ENCODE data around the gene ATP8B1.

The ATP8B1 gene

DNA sequence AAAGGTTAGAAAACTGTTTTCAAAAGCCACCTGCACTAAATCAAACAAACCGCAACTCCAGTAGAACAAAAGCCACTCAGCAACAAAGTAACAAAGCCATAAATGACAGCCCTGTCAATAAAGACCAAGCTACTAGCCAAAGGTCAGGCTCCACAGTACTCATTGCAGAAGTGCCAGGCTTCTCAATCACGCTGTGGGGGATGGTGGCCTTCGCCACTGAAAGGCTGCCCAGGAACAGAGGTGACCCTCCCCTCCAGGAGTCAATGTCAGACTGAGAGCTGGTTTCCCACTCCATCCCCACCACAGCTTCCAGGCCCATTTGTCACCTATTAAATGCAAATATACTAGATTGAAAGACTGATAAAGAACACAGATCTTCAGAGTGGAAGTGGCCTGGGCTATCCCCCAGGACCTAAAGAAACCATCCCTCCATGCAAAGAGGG, 5.9 kb downstream of the ATP8B1 start:
- Histone ChIP-seq H3K23ac (ENCODE audit: low read length) (no peak overlapping the region), H3K18ac (ENCODE audit: low read length) (no peak overlapping the region), H3K79me1 (ENCODE audit: low read length) (peaks cover 2% of the 10 kb centered on the region), H3K4me2 (ENCODE audit: low read length) (no peak overlapping the region), H3K27me3 (ENCODE audit: insufficient read depth, low read length, poor library complexity) (peaks cover 3% of the 10 kb centered on the region), H3K27ac (ENCODE audit: low read depth, low read length) (no peak overlapping the region), H2BK15ac (replicated peaks; ENCODE audit: low read depth) (no peak overlapping the region), H4K5ac (ENCODE audit: low read length) (no peak overlapping the region), H3K79me2 (ENCODE audit: control insufficient read depth, insufficient read depth, low read length) (no peaks in the 10 kb centered on the region), H4K8ac (ENCODE audit: low read depth, low read length) (no peak overlapping the region), H3K4ac (ENCODE audit: low read depth, low read length) (no peak overlapping the region), H3K56ac (ENCODE audit: low read length) (no peak overlapping the region), H2AK5ac (ENCODE audit: low read length) (no peak overlapping the region), H2BK5ac (ENCODE audit: low read length) (no peak overlapping the region), H3K4me1 (ENCODE audit: control insufficient read depth, low read depth, low read length) (peaks cover 5% of the 10 kb centered on the region), H3K9ac (ENCODE audit: low read length) (no peak overlapping the region), H2BK120ac (ENCODE audit: low read depth, low read length) (no peak overlapping the region), H3K4me3 (ENCODE audit: low read length) (no peak overlapping the region), H3K36me3 (ENCODE audit: control insufficient read depth, insufficient read depth, low read length) (no peaks in the 10 kb centered on the region)
- no CpG with 5 or more reads among the region's 3 CpGs for WGBS (ENCODE audit: extremely low coverage, insufficient coverage, low lambda C conversion rate)
- DNase-seq, result peak; percentile 93

DNA sequence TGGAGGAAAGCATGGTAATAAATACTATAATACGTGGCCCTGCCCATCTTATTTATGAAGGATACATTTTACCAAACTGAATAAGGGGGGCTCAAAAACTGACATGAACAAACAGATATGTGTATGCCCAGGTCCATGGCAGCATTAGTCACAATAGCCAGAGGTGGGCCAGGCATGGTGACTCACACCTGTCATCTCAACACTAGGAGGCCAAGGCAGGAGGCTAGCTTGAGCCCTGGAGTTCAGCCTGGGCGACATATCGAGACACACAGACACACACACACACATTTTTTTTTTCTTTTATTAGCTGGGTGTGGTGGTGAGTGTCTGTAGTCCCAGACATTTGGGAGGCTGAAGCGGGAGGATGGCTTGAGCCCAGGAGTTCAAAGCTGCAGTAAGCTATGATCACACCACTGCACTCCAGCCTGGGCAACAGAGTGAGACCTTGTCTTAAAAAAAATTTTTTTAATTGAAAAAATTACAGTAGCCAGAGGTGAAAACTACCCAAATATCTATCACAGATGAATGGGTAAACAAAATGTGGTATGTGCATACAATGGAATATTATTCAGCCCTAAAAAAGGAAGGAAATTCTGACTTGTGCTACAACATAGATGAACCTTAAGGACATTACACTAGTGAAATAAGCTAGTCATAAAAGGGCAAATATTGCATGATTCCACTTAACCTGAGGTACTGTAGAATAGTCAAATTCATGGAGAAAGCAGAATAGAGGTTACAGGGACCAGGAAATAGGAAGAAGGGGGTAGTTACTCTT, 8.0 kb downstream of the ATP8B1 start:
- no peak overlapping the region for H3K23ac ChIP-seq (ENCODE audit: low read length)
- WGBS (ENCODE audit: extremely low coverage, insufficient coverage, low lambda C conversion rate), result no CpG with 5 or more reads among the region's 4 CpGs
- no peak overlapping the region for H2BK15ac ChIP-seq (replicated peaks; ENCODE audit: low read depth)
- H3K79me2 ChIP-seq (ENCODE audit: control insufficient read depth, insufficient read depth, low read length), result no peaks in the 10 kb centered on the region
- H4K8ac ChIP-seq (ENCODE audit: low read depth, low read length), result no peak overlapping the region
- DNase-seq, result no peak
- no peak overlapping the region for H3K4ac ChIP-seq (ENCODE audit: low read depth, low read length)
- H3K36me3 ChIP-seq (ENCODE audit: control insufficient read depth, insufficient read depth, low read length), result no peaks in the 10 kb centered on the region
- H3K56ac ChIP-seq (ENCODE audit: low read length), result no peak overlapping the region
- H3K27ac ChIP-seq (ENCODE audit: low read depth, low read length), result no peak overlapping the region
- H3K4me1 ChIP-seq (ENCODE audit: control insufficient read depth, low read depth, low read length), result peaks cover 2% of the 10 kb centered on the region
- no peak overlapping the region for H3K18ac ChIP-seq (ENCODE audit: low read length)
- no peak overlapping the region for H4K5ac ChIP-seq (ENCODE audit: low read length)
- no peaks in the 10 kb centered on the region for H3K27me3 ChIP-seq (ENCODE audit: insufficient read depth, low read length, poor library complexity)
- H3K79me1 ChIP-seq (ENCODE audit: low read length), result peaks cover 1% of the 10 kb centered on the region
- H2BK120ac ChIP-seq (ENCODE audit: low read depth, low read length), result no peak overlapping the region
- no peak overlapping the region for H3K9ac ChIP-seq (ENCODE audit: low read length)
- H2AK5ac ChIP-seq (ENCODE audit: low read length), result no peak overlapping the region
- no peak overlapping the region for H2BK5ac ChIP-seq (ENCODE audit: low read length)
- H3K4me3 ChIP-seq (ENCODE audit: low read length), result no peak overlapping the region
- no peak overlapping the region for H3K4me2 ChIP-seq (ENCODE audit: low read length)

DNA sequence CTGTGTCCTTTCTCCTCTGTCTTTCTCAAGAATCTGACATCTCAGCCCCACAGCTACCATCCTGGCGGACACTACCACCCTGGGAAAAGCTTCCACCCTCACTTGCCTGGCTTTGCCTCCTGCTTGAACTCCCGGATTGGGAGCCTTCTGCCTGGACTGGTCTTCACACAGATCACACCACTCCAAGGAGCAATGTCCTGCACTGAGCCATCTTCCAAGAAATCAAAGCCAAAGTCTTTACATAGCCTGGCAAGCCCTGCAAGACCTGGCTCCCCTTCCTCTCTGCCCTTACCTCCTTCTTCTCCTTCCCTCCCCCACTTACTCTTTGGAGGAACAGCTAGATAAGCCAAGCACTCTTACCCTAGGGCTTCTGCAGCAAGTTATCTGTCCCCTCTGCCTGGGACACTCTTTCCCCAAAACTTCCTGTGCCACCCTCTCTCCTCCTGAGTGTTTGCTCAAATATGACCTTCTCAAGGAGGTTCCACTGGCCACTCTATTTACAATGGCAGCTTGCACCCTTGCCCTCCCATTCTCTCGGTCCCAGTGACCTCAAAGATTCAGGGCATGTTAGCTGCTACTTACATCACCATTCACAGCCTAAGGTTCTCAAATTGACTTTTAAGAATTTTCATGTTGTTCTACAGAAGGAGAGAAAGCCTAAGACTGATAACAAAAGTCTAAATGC, 9.7 kb downstream of the ATP8B1 start:
- no peak overlapping the region for H3K4me2 ChIP-seq (ENCODE audit: low read length)
- peaks cover 1% of the 10 kb centered on the region for H3K79me1 ChIP-seq (ENCODE audit: low read length)
- peaks cover 2% of the 10 kb centered on the region for H3K4me1 ChIP-seq (ENCODE audit: control insufficient read depth, low read depth, low read length)
- no CpG with 5 or more reads among the region's 3 CpGs for WGBS (ENCODE audit: extremely low coverage, insufficient coverage, low lambda C conversion rate)
- no peak overlapping the region for H2AK5ac ChIP-seq (ENCODE audit: low read length)
- no peaks in the 10 kb centered on the region for H3K36me3 ChIP-seq (ENCODE audit: control insufficient read depth, insufficient read depth, low read length)
- H2BK5ac ChIP-seq (ENCODE audit: low read length), result no peak overlapping the region
- no peak overlapping the region for H2BK15ac ChIP-seq (replicated peaks; ENCODE audit: low read depth)
- no peaks in the 10 kb centered on the region for H3K79me2 ChIP-seq (ENCODE audit: control insufficient read depth, insufficient read depth, low read length)
- H3K4me3 ChIP-seq (ENCODE audit: low read length), result no peak overlapping the region
- H4K5ac ChIP-seq (ENCODE audit: low read length), result no peak overlapping the region
- no peak for DNase-seq
- no peak overlapping the region for H3K23ac ChIP-seq (ENCODE audit: low read length)
- H3K27me3 ChIP-seq (ENCODE audit: insufficient read depth, low read length, poor library complexity), result no peaks in the 10 kb centered on the region
- no peak overlapping the region for H3K18ac ChIP-seq (ENCODE audit: low read length)
- H3K4ac ChIP-seq (ENCODE audit: low read depth, low read length), result no peak overlapping the region
- no peak overlapping the region for H3K56ac ChIP-seq (ENCODE audit: low read length)
- no peak overlapping the region for H4K8ac ChIP-seq (ENCODE audit: low read depth, low read length)
- H3K27ac ChIP-seq (ENCODE audit: low read depth, low read length), result no peak overlapping the region
- no peak overlapping the region for H3K9ac ChIP-seq (ENCODE audit: low read length)
- no peak overlapping the region for H2BK120ac ChIP-seq (ENCODE audit: low read depth, low read length)

DNA sequence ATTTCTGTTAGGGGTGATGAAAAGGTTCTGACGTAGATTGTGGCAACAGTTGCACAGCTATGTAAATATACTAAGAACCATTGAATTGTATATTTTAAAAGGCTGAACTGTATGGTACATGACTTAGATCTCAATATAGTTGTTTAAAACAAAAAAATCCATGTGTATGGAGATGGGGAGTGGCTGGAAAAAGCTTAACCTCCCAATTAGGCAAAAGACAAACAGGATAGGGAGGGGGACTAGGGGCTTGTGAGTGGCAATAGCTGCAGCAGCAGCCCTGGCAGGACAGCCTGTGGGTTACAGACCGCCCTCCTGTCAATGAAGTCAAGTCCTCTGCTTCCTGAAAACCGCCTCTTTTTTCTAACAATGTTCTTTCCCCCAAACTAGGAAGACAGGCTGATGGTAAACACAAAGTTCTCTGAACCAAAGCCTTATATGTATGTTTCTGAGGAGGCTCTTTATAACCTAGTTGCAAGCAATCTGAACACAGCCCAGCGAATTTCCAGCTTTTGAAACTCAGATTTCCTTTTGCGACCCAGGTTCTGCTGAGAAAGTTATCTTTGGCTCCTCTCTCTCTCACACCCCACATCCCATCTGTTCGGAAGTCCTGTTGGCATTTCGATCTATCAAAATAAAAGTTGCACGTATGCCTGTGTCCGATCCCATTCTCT, 10.3 kb downstream of the ATP8B1 start:
- no CpG with 5 or more reads among the region's 9 CpGs for WGBS (ENCODE audit: extremely low coverage, insufficient coverage, low lambda C conversion rate)
- Histone ChIP-seq H3K79me2 (ENCODE audit: control insufficient read depth, insufficient read depth, low read length) (no peaks in the 10 kb centered on the region), H3K4me1 (ENCODE audit: control insufficient read depth, low read depth, low read length) (peaks cover 2% of the 10 kb centered on the region), H3K18ac (ENCODE audit: low read length) (no peak overlapping the region), H3K56ac (ENCODE audit: low read length) (no peak overlapping the region), H3K27me3 (ENCODE audit: insufficient read depth, low read length, poor library complexity) (no peaks in the 10 kb centered on the region), H2AK5ac (ENCODE audit: low read length) (no peak overlapping the region), H2BK15ac (replicated peaks; ENCODE audit: low read depth) (no peak overlapping the region), H4K8ac (ENCODE audit: low read depth, low read length) (no peak overlapping the region), H4K5ac (ENCODE audit: low read length) (no peak overlapping the region), H3K23ac (ENCODE audit: low read length) (no peak overlapping the region), H3K4ac (ENCODE audit: low read depth, low read length) (no peak overlapping the region), H3K9ac (ENCODE audit: low read length) (no peak overlapping the region), H3K36me3 (ENCODE audit: control insufficient read depth, insufficient read depth, low read length) (no peaks in the 10 kb centered on the region), H3K27ac (ENCODE audit: low read depth, low read length) (no peak overlapping the region), H3K4me2 (ENCODE audit: low read length) (no peak overlapping the region), H2BK120ac (ENCODE audit: low read depth, low read length) (no peak overlapping the region), H3K4me3 (ENCODE audit: low read length) (no peak overlapping the region), H2BK5ac (ENCODE audit: low read length) (no peak overlapping the region), H3K79me1 (ENCODE audit: low read length) (peaks cover 1% of the 10 kb centered on the region)
- no peak for DNase-seq

DNA sequence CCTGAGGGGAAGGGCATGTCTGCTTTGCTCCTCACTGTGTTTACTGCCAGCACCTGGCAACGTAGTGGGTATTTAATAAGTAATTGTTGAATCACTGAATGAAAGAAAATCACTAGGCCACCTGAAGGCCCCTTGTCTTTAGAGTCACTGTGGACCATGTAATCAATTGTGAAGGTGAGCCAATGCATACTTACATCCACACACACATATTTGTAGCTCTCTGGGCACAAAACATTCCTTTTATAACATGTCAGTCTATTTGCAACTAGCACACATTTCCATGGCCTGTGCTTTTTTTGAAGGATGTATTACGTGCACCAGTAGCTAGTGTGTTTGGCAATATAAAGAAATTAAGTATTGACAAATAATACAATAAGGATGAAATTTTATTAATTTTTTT, 11.2 kb downstream of the ATP8B1 start:
- Histone ChIP-seq H3K4me3 (ENCODE audit: low read length) (no peak overlapping the region), H2BK5ac (ENCODE audit: low read length) (no peak overlapping the region), H3K56ac (ENCODE audit: low read length) (no peak overlapping the region), H2BK120ac (ENCODE audit: low read depth, low read length) (no peak overlapping the region), H3K36me3 (ENCODE audit: control insufficient read depth, insufficient read depth, low read length) (no peaks in the 10 kb centered on the region), H3K79me1 (ENCODE audit: low read length) (peaks cover 1% of the 10 kb centered on the region), H3K27me3 (ENCODE audit: insufficient read depth, low read length, poor library complexity) (no peaks in the 10 kb centered on the region), H3K4me2 (ENCODE audit: low read length) (no peak overlapping the region), H3K79me2 (ENCODE audit: control insufficient read depth, insufficient read depth, low read length) (no peaks in the 10 kb centered on the region), H3K18ac (ENCODE audit: low read length) (no peak overlapping the region), H3K23ac (ENCODE audit: low read length) (no peak overlapping the region), H3K4me1 (ENCODE audit: control insufficient read depth, low read depth, low read length) (peaks cover 1% of the 10 kb centered on the region), H3K27ac (ENCODE audit: low read depth, low read length) (no peak overlapping the region), H2BK15ac (replicated peaks; ENCODE audit: low read depth) (no peak overlapping the region), H3K4ac (ENCODE audit: low read depth, low read length) (no peak overlapping the region), H2AK5ac (ENCODE audit: low read length) (no peak overlapping the region), H3K9ac (ENCODE audit: low read length) (no peak overlapping the region), H4K8ac (ENCODE audit: low read depth, low read length) (no peak overlapping the region), H4K5ac (ENCODE audit: low read length) (no peak overlapping the region)
- WGBS (ENCODE audit: extremely low coverage, insufficient coverage, low lambda C conversion rate), result no CpG with 5 or more reads among the region's 2 CpGs
- DNase-seq, result no peak
